PC-3 (cell line): Measurements from ENCODE around the gene KIF14.

Experiments
- EZH2 ChIP-seq: fragments of 300-600 bp; sonication (generic); IDR thresholded peaks from one replicate; pipeline ENCODE4 v1.6.1; 2017; ENCODE audit warnings: antibody characterized with exemption, mild to moderate bottlenecking, low read length; ENCODE audit not compliant: unreplicated experiment
- TF ChIP-seq, protein P1 (sequence below): fragments of 300-600 bp; sonication (generic); conservative IDR thresholded peaks from 2 replicates; pipeline ENCODE4 v1.5.1; 2017; ENCODE audit warnings: antibody characterized with exemption, low read depth, mild to moderate bottlenecking, low read length

DNA sequence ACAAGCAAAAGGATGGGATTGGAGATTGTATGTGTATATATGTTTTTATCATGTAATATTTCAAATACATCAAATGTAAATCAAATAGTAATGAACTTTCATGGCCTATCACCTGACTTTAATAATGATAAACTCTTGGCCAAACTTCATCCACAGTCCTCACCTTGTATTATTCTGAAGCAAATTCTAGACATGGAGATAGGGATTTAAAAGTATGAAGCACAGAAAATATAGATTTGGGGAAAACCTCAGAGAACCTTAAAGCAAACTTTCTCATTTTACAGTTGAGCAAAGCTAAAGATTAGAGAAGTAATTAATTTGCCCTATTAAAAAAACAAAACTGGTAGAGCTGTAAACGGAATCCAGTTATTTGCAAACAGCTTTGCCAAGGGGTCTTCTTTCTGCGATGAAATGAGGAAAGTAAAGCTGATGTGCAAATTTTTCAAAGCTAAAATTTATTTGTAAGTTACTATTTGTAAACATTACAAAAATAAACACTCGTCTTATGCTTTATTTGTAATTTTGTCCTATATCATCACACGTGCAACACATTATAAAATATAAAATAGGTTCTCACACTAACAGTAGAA, 19.9 kb upstream of the KIF14 start:
- TF ChIP-seq, protein P1, sequence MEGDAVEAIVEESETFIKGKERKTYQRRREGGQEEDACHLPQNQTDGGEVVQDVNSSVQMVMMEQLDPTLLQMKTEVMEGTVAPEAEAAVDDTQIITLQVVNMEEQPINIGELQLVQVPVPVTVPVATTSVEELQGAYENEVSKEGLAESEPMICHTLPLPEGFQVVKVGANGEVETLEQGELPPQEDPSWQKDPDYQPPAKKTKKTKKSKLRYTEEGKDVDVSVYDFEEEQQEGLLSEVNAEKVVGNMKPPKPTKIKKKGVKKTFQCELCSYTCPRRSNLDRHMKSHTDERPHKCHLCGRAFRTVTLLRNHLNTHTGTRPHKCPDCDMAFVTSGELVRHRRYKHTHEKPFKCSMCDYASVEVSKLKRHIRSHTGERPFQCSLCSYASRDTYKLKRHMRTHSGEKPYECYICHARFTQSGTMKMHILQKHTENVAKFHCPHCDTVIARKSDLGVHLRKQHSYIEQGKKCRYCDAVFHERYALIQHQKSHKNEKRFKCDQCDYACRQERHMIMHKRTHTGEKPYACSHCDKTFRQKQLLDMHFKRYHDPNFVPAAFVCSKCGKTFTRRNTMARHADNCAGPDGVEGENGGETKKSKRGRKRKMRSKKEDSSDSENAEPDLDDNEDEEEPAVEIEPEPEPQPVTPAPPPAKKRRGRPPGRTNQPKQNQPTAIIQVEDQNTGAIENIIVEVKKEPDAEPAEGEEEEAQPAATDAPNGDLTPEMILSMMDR: no peak
- TF ChIP-seq EZH2: no peak
